HG03432 (cell line): ENCODE results near the gene VCAN.
A peak's percentile ranks its signal among the peaks of the same experiment; 100 is the strongest.

Experiments used
- ATAC-seq: cut with Tn5 transposase; IDR thresholded peaks from one replicate; pipeline ENCODE4 v1.9.1; 2021; ENCODE audit warnings: mild to moderate bottlenecking, moderate library complexity; ENCODE audit not compliant: unreplicated experiment

VCAN gene

GRCh38 chr5:83467371-83468035, 4.0 kb upstream of the VCAN start:
- ATAC-seq = no peak

- no peak for ATAC-seq
Measured at GRCh38 chr5:83469075-83469474, 2.5 kb upstream of the VCAN start.

- ATAC-seq = no peak
Measured at GRCh38 chr5:83470526-83471404, 779 bp upstream of the VCAN start.

- ATAC-seq = no peak
Measured at GRCh38 chr5:83472213-83472507, 616 bp downstream of the VCAN start.

- peak; percentile 46 for ATAC-seq
Measured at GRCh38 chr5:83472508-83473345, 1.2 kb downstream of the VCAN start.

GRCh38 chr5:83473346-83474160, 2.0 kb downstream of the VCAN start:
- peak; percentile 69 for ATAC-seq

GRCh38 chr5:83474161-83474796, 2.7 kb downstream of the VCAN start:
- peak; percentile 57 for ATAC-seq

- ATAC-seq = no peak
Measured at GRCh38 chr5:83474991-83475390, 3.4 kb downstream of the VCAN start.

- no peak for ATAC-seq
Measured at GRCh38 chr5:83475391-83475863, 3.9 kb downstream of the VCAN start.

- no peak for ATAC-seq
Measured at GRCh38 chr5:83475935-83476814, 4.6 kb downstream of the VCAN start.

- ATAC-seq = no peak
Measured at GRCh38 chr5:83482961-83483360, 11.4 kb downstream of the VCAN start.

GRCh38 chr5:83484294-83484693, 12.8 kb downstream of the VCAN start:
- ATAC-seq = no peak

- ATAC-seq = no peak
Measured at GRCh38 chr5:83485842-83486241, 14.3 kb downstream of the VCAN start.

- ATAC-seq = no peak
Measured at GRCh38 chr5:83487155-83487554, 15.6 kb downstream of the VCAN start.

- no peak for ATAC-seq
Measured at GRCh38 chr5:83488271-83488670, 16.7 kb downstream of the VCAN start.

GRCh38 chr5:83488821-83489220, 17.3 kb downstream of the VCAN start:
- ATAC-seq = no peak

- ATAC-seq = no peak
Measured at GRCh38 chr5:83490203-83490602, 18.7 kb downstream of the VCAN start.

GRCh38 chr5:83492331-83492730, 20.8 kb downstream of the VCAN start:
- no peak for ATAC-seq

GRCh38 chr5:83493644-83494043, 22.1 kb downstream of the VCAN start:
- no peak for ATAC-seq
